PFSK-1 (cell line): ENCODE results near the gene MIER3.

Experiments
- FOXP2 ChIP-seq: optimal IDR thresholded peaks from 2 replicates; pipeline ENCODE3; 2011; ENCODE audit warnings: borderline replicate concordance, control low read depth, inconsistent platforms; ENCODE audit not compliant: insufficient read depth; ENCODE audit errors: extremely low read length, extremely low read depth
- POLR2AphosphoS5 ChIP-seq: IDR thresholded peaks from 2 replicates; pipeline ENCODE4 v1.6.1; 2012; ENCODE audit warnings: low read depth, mild to moderate bottlenecking, control low read depth, low read length, moderate library complexity
- SIN3A ChIP-seq: IDR thresholded peaks from 2 replicates; pipeline ENCODE4 v1.6.1; 2012; ENCODE audit warnings: mild to moderate bottlenecking, low read length, moderate library complexity, borderline replicate concordance; ENCODE audit not compliant: insufficient read depth
- TAF1 ChIP-seq: IDR thresholded peaks from 2 replicates; pipeline ENCODE4 v1.6.1; 2012; ENCODE audit warnings: low read length, control low read depth, borderline replicate concordance; ENCODE audit not compliant: insufficient read depth
- TF ChIP-seq, protein P1 (sequence below), 2 experiments: IDR thresholded peaks; 2 replicates each; pipeline versions ENCODE4 v1.6.1 to v1.8.0; 2011 to 2012; ENCODE audit warnings: low read depth in 2 of 2, low read length in 2 of 2, control low read depth in 1 of 2, inconsistent platforms in 1 of 2, mild to moderate bottlenecking in 1 of 2, moderate library complexity in 1 of 2; ENCODE audit not compliant: insufficient read depth in 1 of 2

MIER3 gene

DNA sequence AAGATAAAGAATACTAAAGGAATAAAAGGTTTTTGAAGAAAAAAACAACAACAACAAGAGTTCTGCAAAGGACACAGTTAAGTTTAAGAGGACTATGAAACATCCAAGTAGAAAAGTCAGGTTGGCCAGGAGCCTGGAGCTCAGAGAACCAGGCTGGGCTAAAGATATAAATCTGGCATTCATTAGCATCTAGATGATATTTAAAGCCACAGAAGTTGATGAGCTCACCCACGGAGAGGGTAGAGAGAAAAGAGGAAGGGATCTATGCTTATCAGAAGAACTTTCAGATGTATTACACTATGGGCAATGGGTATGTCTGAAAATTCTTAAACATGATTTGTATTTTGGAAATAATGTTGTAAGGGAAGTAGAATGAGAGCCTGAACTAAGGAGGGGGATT is 9.9 kb downstream of the MIER3 start:
- TF ChIP-seq FOXP2 (no peak), TAF1 (no peak), POLR2AphosphoS5 (no peak), SIN3A (no peak)
- TF ChIP-seq, protein P1, sequence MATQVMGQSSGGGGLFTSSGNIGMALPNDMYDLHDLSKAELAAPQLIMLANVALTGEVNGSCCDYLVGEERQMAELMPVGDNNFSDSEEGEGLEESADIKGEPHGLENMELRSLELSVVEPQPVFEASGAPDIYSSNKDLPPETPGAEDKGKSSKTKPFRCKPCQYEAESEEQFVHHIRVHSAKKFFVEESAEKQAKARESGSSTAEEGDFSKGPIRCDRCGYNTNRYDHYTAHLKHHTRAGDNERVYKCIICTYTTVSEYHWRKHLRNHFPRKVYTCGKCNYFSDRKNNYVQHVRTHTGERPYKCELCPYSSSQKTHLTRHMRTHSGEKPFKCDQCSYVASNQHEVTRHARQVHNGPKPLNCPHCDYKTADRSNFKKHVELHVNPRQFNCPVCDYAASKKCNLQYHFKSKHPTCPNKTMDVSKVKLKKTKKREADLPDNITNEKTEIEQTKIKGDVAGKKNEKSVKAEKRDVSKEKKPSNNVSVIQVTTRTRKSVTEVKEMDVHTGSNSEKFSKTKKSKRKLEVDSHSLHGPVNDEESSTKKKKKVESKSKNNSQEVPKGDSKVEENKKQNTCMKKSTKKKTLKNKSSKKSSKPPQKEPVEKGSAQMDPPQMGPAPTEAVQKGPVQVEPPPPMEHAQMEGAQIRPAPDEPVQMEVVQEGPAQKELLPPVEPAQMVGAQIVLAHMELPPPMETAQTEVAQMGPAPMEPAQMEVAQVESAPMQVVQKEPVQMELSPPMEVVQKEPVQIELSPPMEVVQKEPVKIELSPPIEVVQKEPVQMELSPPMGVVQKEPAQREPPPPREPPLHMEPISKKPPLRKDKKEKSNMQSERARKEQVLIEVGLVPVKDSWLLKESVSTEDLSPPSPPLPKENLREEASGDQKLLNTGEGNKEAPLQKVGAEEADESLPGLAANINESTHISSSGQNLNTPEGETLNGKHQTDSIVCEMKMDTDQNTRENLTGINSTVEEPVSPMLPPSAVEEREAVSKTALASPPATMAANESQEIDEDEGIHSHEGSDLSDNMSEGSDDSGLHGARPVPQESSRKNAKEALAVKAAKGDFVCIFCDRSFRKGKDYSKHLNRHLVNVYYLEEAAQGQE (IDR thresholded peaks at IDR 0.05; ENCODE audit: insufficient read depth in 1 of 2, low read depth in 2 of 2, low read length in 2 of 2), result no peak

DNA sequence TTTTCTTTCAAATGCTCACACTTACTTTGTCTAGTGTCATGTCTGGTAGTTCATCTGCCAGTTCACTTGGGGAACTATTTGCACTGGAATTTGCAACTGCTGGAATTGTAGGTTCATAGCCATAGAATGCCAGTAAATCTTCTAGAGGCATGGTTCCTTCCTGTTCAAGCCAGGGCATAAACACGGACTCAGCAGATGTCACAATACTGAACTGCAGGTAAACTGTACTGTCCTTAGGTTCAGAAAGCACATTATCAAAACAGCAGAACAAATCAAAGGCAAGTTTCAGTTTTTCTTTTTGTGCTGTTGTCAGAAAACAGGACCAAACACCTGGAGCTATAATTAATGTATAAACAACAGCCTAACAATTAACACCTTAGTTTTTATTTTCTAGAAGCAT is 13.1 kb downstream of the MIER3 start:
- TF ChIP-seq FOXP2 (no peak), TAF1 (no peak)

DNA sequence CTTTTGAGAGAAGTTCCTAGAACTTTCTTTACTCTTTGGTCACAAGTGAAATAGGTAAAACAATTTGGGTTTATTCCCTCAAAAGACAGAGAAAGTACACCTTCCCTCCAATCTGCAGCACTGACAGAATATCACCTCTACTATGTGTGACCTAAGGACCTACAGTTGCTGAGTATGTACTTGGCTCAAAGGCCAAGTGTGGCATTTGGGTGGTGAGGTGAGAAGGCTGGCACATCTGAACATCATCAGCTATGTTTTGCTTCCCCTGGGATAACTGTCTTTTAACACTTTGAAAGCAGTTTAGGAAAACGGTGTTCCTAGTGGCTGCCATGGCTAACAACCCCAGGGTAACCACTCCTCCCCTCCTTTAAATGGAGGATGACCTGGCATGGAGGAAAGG is 17.6 kb downstream of the MIER3 start:
- TF ChIP-seq SIN3A, result no peak
- no peak for TF ChIP-seq TAF1
- no peak for TF ChIP-seq FOXP2
- TF ChIP-seq, protein P1 (IDR thresholded peaks at IDR 0.05; ENCODE audit: insufficient read depth in 1 of 2, low read depth in 2 of 2, low read length in 2 of 2), result no peak
- no peak for TF ChIP-seq POLR2AphosphoS5

DNA sequence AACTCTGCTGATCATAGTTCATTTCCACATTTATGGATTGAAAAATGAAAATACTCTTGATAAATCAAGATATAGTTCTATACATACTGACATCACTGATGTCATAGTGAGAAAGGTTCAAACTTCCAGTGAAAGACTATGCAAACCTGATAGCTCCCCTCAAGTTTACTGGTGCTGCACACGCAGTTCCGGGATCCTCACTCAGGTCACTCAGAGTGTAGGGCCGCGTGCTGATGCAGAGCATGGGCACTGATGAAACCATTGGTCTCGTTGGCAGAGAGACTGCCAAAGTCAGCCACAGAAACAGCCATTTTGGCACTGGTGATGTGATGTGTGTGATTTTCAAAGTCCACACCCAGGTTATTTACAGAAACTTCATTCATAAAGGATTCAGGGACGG is 29.0 kb downstream of the MIER3 start:
- TF ChIP-seq TAF1 (no peak), POLR2AphosphoS5 (no peak), SIN3A (no peak), FOXP2 (no peak)
- TF ChIP-seq, protein P1 (IDR thresholded peaks at IDR 0.05; ENCODE audit: insufficient read depth in 1 of 2, low read depth in 2 of 2, low read length in 2 of 2), result no peak

DNA sequence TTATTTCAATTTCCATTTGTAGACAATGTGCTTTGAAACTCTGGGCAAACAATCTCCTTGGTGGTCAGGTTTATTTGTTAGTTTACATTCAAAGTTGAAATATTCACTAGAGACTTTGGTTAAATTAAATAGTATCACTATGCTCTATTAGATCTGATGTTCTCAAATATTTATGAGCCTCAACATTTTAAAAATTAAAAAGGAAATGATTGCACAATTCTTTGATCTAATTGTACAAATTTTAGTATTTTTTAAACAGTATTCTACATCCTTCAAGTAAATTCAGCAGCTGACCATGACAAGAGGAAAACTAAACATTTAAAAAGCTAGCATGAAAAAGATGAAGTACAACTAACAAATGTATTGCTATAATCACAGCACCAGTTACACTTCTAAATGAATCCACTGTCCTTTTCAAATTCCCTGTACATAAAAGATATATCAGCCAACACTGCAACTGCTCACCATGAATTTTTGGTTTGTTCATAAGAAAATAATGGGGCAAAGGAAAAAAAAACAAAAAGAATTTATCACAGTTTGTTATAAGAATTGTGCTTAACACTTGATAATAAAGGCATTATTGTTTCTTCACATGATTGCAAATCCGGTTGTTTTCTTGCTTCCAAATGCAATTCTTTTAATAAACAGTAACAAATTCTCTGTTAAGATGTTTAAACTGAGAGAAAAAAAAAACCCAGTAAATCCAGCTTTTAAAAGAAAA is 31.8 kb downstream of the MIER3 start:
- TF ChIP-seq, protein P1 (IDR thresholded peaks at IDR 0.05; ENCODE audit: insufficient read depth in 1 of 2, low read depth in 2 of 2, low read length in 2 of 2), result no peak
- no peak for TF ChIP-seq POLR2AphosphoS5
- no peak for TF ChIP-seq SIN3A
- no peak for TF ChIP-seq FOXP2
- no peak for TF ChIP-seq TAF1
